ENCODE data around the gene NOS3. TPM values are rescaled to one million over a fixed set of nuclear protein-coding genes. Genes with fewer than 3 reads are reported as not detected.

The NOS3 gene
- total RNA-seq, 1 donor from 2014 or later, result 0.74 TPM

- Mint-ChIP-seq H3K36me3 (ENCODE audit: insufficient read depth) (no peaks in the 10 kb centered on the region), H3K27ac (no peak overlapping the region), H3K4me1 (ENCODE audit: low read depth) (peaks cover 7% of the 10 kb centered on the region), H3K4me3 (ENCODE audit: low read depth) (no peak overlapping the region), H3K27me3 (peaks cover 18% of the 10 kb centered on the region), H3K9me3 (ENCODE audit: low read depth) (no peaks in the 10 kb centered on the region)
- TF ChIP-seq, protein P1, sequence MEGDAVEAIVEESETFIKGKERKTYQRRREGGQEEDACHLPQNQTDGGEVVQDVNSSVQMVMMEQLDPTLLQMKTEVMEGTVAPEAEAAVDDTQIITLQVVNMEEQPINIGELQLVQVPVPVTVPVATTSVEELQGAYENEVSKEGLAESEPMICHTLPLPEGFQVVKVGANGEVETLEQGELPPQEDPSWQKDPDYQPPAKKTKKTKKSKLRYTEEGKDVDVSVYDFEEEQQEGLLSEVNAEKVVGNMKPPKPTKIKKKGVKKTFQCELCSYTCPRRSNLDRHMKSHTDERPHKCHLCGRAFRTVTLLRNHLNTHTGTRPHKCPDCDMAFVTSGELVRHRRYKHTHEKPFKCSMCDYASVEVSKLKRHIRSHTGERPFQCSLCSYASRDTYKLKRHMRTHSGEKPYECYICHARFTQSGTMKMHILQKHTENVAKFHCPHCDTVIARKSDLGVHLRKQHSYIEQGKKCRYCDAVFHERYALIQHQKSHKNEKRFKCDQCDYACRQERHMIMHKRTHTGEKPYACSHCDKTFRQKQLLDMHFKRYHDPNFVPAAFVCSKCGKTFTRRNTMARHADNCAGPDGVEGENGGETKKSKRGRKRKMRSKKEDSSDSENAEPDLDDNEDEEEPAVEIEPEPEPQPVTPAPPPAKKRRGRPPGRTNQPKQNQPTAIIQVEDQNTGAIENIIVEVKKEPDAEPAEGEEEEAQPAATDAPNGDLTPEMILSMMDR (IDR thresholded peaks at IDR 0.05; ENCODE audit: unreplicated experiment), result no peak
- DNase-seq (ENCODE audit: low spot score, unreplicated experiment), result no peak
Observed at GRCh38 chr7:150957133-150958020, 33.4 kb upstream of the NOS3 start.

DNA sequence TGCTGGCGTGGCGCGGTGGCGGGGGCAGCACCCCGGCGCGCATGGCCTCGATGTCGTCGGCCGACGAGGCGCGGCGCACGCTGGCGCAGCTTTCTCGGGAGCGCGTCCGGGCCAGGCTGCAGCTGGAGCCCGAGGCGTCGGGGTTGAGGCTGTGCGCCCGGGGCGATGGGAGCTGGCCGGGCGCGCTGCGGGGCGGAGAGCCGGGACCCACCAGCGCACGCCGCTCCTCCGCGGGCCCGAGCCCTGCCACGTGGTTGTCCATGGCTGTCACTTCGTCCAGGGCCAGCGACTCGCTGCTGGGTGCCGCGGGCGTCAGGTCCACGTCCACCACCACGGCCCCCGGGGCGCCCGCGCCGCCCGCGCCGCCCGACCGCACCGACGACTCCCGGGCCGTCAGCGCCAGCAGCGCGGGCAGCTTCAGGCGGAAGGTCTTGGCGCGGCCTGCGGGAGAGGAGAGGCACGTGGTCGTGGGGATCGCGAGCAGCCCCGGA is 32.7 kb upstream of the NOS3 start:
- Mint-ChIP-seq H3K27me3 (peaks cover 18% of the 10 kb centered on the region), H3K4me1 (ENCODE audit: low read depth) (peaks cover 7% of the 10 kb centered on the region), H3K36me3 (ENCODE audit: insufficient read depth) (no peaks in the 10 kb centered on the region), H3K4me3 (ENCODE audit: low read depth) (no peak overlapping the region), H3K27ac (no peak overlapping the region), H3K9me3 (ENCODE audit: low read depth) (no peaks in the 10 kb centered on the region)
- DNase-seq (ENCODE audit: low spot score, unreplicated experiment), result no peak
- TF ChIP-seq, protein P1 (IDR thresholded peaks at IDR 0.05; ENCODE audit: unreplicated experiment), result no peak

- Mint-ChIP-seq H3K4me3 (ENCODE audit: low read depth) (no peak overlapping the region), H3K27me3 (peaks cover 18% of the 10 kb centered on the region), H3K9me3 (ENCODE audit: low read depth) (no peaks in the 10 kb centered on the region), H3K4me1 (ENCODE audit: low read depth) (peaks cover 7% of the 10 kb centered on the region), H3K36me3 (ENCODE audit: insufficient read depth) (no peaks in the 10 kb centered on the region), H3K27ac (no peak overlapping the region)
- TF ChIP-seq, protein P1 (IDR thresholded peaks at IDR 0.05; ENCODE audit: unreplicated experiment), result no peak
- no peak for DNase-seq (ENCODE audit: low spot score, unreplicated experiment)
Observed at GRCh38 chr7:150958597-150958996, 32.2 kb upstream of the NOS3 start.

- Mint-ChIP-seq H3K4me3 (ENCODE audit: low read depth) (no peak overlapping the region), H3K27me3 (peaks cover 18% of the 10 kb centered on the region), H3K9me3 (ENCODE audit: low read depth) (no peaks in the 10 kb centered on the region), H3K4me1 (ENCODE audit: low read depth) (peaks cover 7% of the 10 kb centered on the region), H3K27ac (no peak overlapping the region), H3K36me3 (ENCODE audit: insufficient read depth) (no peaks in the 10 kb centered on the region)
- TF ChIP-seq, protein P1 (IDR thresholded peaks at IDR 0.05; ENCODE audit: unreplicated experiment), result no peak
- DNase-seq (ENCODE audit: low spot score, unreplicated experiment), result no peak
Observed at GRCh38 chr7:150959081-150959480, 31.7 kb upstream of the NOS3 start.

DNA sequence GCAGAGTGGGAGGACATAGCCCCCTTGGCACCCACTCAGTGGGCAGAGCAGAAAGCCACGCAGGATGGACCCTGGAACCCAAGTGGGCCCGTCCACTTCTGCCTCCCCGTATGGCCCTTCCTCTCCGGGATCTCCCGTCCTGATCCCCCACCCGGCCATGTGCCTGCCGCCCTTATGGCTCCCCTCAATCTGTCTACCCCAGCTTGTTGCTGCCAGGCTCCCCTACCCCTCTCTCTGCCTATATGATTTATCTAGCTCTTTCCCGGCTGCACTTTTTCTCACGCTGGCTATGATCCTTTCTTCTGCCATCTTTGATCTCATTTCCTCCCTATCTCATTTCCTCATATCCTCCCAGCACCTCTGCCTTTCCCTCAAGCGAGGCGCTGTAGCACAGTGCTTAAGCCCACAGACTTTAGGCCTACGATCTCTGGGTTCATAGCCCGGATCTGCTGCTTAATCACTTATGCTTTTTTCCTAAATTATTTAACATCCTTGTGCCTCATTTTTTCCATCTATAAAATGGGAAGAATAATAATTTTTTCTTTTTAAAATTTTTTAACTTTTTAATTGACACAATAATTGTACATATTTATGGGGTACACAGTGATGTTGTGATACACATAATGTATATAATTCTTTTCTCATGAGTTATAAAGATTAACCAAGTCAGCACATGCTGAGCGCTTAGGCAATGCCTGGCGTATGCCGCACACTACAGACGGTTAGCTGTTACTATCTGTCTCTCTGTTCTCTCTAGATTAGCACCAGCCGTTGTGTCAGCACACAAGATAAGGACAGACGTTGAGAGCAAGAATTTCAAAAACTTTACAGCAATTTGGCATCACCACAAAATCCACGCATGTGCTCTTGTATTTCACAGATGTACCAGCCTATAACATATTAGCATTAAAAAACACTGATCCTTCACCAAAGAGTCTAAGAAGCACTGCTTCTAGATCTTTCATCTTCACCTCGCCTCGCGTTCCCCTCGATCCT is 30.8 kb upstream of the NOS3 start:
- H3K4me3 Mint-ChIP-seq (ENCODE audit: low read depth), result no peak overlapping the region
- peaks cover 6% of the 10 kb centered on the region for H3K4me1 Mint-ChIP-seq (ENCODE audit: low read depth)
- H3K36me3 Mint-ChIP-seq (ENCODE audit: insufficient read depth), result no peaks in the 10 kb centered on the region
- TF ChIP-seq, protein P1 (IDR thresholded peaks at IDR 0.05; ENCODE audit: unreplicated experiment), result no peak
- peaks cover 18% of the 10 kb centered on the region for H3K27me3 Mint-ChIP-seq
- no peaks in the 10 kb centered on the region for H3K9me3 Mint-ChIP-seq (ENCODE audit: low read depth)
- no peak overlapping the region for H3K27ac Mint-ChIP-seq
- no peak for DNase-seq (ENCODE audit: low spot score, unreplicated experiment)
